Urinary bladder (tissue), 4 donors: Measurements from ENCODE around the gene ACOT7. TPM values are rescaled to one million over a fixed set of nuclear protein-coding genes. Genes with fewer than 3 reads are reported as not detected.
"Not testable (repeated sequence)": the region's sequence is repeated elsewhere in the genome, so short reads cannot be mapped to it uniquely, and the experiment has no call there.

Experiments
- DNase-seq: peaks from one replicate; pipeline ENCODE4 v3.0.0-alpha.2; 2015; ENCODE audit errors: extremely low spot score
- H3K27ac ChIP-seq: one replicate; pipeline ENCODE4 v1.5.1; 2013; ENCODE audit warnings: low read depth, mild to moderate bottlenecking, moderate library complexity
- H3K36me3 ChIP-seq: one replicate; pipeline ENCODE4 v1.6.1; 2013; ENCODE audit warnings: mild to moderate bottlenecking, moderate library complexity; ENCODE audit not compliant: insufficient read depth
- H3K4me1 ChIP-seq: one replicate; pipeline ENCODE4 v1.6.1; 2013; ENCODE audit warnings: mild to moderate bottlenecking, moderate library complexity; ENCODE audit not compliant: insufficient read depth
- H3K4me3 ChIP-seq: one replicate; pipeline ENCODE4 v1.5.1; 2013; ENCODE audit warnings: low read depth, low read length
- WGBS: extraction: QIAGEN DNeasy Blood & Tissue Kit; methylation state at CpG from one replicate; pipeline ENCODE4 v1.1.7; 2013; 5-methylcytosine and 5-hydroxymethylcytosine counted together
- polyA plus RNA-seq: library from polyadenylated mRNA; stranded (reverse); fragments of 200-250 nt; gene quantifications from one replicate; pipeline ENCODE4 v1.2.3, GENCODE V29; 2013
- total RNA-seq: library from RNA; depleted of rRNA; stranded (reverse); fragments of >200 nt; gene quantifications from one replicate; pipeline ENCODE4 v1.2.3, GENCODE V29; 2014
- donor health status: healthy with polysubstance abuse.
- donor health status: healthy.

Gene ACOT7
- total and polyA plus RNA-seq, 2 donors: 6.9 to 36.8 TPM

- H3K36me3 ChIP-seq, H3K4me3 ChIP-seq, DNase-seq, H3K4me1 ChIP-seq, H3K27ac ChIP-seq: not testable (repeated sequence)
- 85% methylated on average over 6 of the region's 6 CpGs for WGBS
These were observed 34.9 kb upstream of the ACOT7 start for GRCh38 chr1:6428453-6428852.

DNA sequence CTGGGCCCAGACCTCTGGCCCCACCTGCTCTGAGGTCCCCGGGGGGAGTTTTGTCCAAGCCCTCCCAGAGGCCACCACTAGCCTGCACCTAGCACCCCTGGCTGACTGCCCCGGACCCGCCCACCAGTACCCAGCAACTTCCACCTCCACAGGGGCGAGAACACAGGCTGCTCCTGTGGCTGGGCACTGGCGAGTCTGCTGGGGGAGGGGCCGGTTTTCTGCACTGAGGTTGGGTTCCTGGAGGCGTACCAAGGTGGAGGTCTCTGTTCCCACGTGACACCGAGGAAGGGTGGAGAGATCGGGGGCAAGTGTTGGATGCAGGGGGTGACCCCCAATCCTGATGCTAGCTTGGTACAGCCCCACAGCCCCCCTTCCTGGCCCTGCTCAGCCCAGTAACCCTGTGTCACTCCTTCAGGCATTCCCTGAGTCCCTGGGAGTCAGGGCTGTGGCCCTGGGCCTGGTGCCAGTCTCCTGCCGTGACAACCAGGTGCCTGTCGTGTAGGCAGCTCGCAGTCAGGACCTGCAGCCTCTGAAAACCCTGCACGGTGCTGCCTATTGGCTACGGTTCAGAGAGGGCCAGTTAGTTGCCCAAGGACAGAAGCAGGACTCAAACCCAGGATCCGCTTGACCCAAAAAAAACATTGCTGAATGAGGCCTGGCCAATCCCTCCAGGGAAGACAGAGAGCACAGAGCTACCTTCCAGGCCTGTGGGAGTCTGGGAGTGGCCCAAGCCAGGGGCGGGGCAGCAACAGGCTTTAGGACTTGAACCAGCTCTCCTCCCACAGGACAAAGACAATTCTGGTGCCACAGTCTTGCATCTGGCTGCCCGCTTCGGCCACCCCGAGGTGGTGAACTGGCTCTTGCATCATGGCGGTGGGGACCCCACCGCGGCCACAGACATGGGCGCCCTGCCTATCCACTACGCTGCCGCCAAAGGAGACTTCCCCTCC is 34.1 kb upstream of the ACOT7 start:
- no peak for DNase-seq
- 80% methylated on average over 26 of the region's 26 CpGs for WGBS
- Histone ChIP-seq H3K4me3 (no peak overlapping the region), H3K36me3 (no peaks in the 10 kb centered on the region), H3K4me1 (no peaks in the 10 kb centered on the region), H3K27ac (no peak overlapping the region)

DNA sequence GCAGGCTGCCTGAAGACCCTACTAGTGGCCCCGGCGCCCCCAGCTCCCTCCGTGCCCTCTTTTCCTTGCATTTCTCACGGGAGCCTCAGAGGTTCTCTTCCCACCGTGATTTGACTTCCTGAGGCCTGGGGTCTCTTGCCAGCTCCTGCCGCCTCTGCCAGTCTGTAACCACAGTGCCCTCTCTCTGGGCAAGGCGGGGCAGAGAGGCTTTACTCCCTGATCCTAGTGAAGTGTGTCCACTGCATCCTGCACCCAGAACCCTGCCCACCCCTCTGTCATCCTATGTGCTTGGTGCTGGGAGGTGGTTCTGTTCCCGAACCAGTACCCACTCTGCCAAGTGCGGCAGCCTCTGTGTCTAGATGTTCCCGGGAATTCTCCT is 33.4 kb upstream of the ACOT7 start:
- Histone ChIP-seq H3K27ac (no peak overlapping the region), H3K4me3 (no peak overlapping the region), H3K4me1 (no peaks in the 10 kb centered on the region), H3K36me3 (no peaks in the 10 kb centered on the region)
- no peak for DNase-seq
- 89% methylated on average over 10 of the region's 10 CpGs for WGBS

- H3K36me3 ChIP-seq: no peaks in the 10 kb centered on the region
- WGBS: 93% methylated on average over 9 of the region's 9 CpGs
- no peaks in the 10 kb centered on the region for H3K4me1 ChIP-seq
- DNase-seq: no peak
- no peak overlapping the region for H3K4me3 ChIP-seq
- no peak overlapping the region for H3K27ac ChIP-seq
These were observed 32.9 kb upstream of the ACOT7 start for GRCh38 chr1:6426277-6426971.

- 79% methylated on average over 6 of the region's 6 CpGs for WGBS
- H3K27ac ChIP-seq: no peak overlapping the region
- no peak for DNase-seq
- no peaks in the 10 kb centered on the region for H3K36me3 ChIP-seq
- H3K4me3 ChIP-seq: no peak overlapping the region
- no peaks in the 10 kb centered on the region for H3K4me1 ChIP-seq
These were observed 32.1 kb upstream of the ACOT7 start for GRCh38 chr1:6425658-6426057.

GRCh38 chr1:6424619-6425593 is 31.3 kb upstream of the ACOT7 start, which contains the start of gene ESPN:
Gene ESPN, plus strand, starts transcription at chr1:6424776. Its CDS starts 180 bp downstream, at chr1:6424956.
- DNase-seq: no peak
- Histone ChIP-seq H3K4me1 (no peaks in the 10 kb centered on the region), H3K27ac (no peak within 1 kb of the TSS), H3K36me3 (no peaks in the 10 kb centered on the region), H3K4me3 (peak within 1 kb of the TSS; percentile 7)
- 6% methylated on average over 99 of the region's 99 CpGs for WGBS

- no peak for DNase-seq
- 6% methylated on average over 35 of the region's 35 CpGs for WGBS
- H3K27ac ChIP-seq: no peak overlapping the region
- no peak overlapping the region for H3K4me3 ChIP-seq
- no peaks in the 10 kb centered on the region for H3K4me1 ChIP-seq
- H3K36me3 ChIP-seq: no peaks in the 10 kb centered on the region
These were observed 30.5 kb upstream of the ACOT7 start for GRCh38 chr1:6424000-6424565.

GRCh38 chr1:6423321-6423999 is 29.9 kb upstream of the ACOT7 start:
- Histone ChIP-seq H3K4me3 (no peak overlapping the region), H3K36me3 (no peaks in the 10 kb centered on the region), H3K27ac (no peak overlapping the region), H3K4me1 (no peaks in the 10 kb centered on the region)
- no peak for DNase-seq
- WGBS: 10% methylated on average over 24 of the region's 24 CpGs

DNA sequence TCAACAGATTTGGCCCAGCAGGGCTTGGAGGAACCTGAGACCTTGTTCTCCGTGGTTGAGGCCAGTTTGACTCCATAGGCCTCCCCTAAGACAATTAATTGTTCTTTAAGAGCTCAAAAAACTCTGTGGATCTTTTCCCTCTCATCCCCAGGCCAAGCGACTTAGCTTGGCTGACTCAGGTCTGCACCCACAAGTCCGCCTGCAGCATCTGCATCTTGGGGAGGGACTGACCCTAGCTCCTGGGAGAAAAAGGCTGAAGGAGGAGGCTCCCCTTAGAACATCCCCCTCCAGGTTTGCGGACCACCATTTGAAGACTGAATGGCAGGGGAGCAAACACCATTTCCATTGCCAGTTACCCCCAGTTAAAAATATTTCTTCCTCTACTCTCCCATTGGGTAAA is 27.7 kb upstream of the ACOT7 start:
- WGBS: 50% methylated on average over 4 of the region's 4 CpGs
- H3K4me3 ChIP-seq: no peak overlapping the region
- H3K4me1 ChIP-seq: no peaks in the 10 kb centered on the region
- no peak overlapping the region for H3K27ac ChIP-seq
- DNase-seq: no peak
- H3K36me3 ChIP-seq: no peaks in the 10 kb centered on the region

- WGBS: 4% methylated on average over 44 of the region's 44 CpGs
- H3K4me1 ChIP-seq: no peaks in the 10 kb centered on the region
- H3K27ac ChIP-seq: no peak overlapping the region
- no peak overlapping the region for H3K4me3 ChIP-seq
- H3K36me3 ChIP-seq: no peaks in the 10 kb centered on the region
- DNase-seq: no peak
These were observed 27.0 kb upstream of the ACOT7 start for GRCh38 chr1:6420454-6421042.

GRCh38 chr1:6419804-6420453 is 26.4 kb upstream of the ACOT7 start, which contains the start of gene HES2:
Gene HES2, minus strand, starts transcription at chr1:6419919. Its CDS starts 99 bp downstream, at chr1:6419820.
- Histone ChIP-seq H3K27ac (no peak within 1 kb of the TSS), H3K4me3 (peak within 1 kb of the TSS; percentile 35), H3K4me1 (no peaks in the 10 kb centered on the region), H3K36me3 (no peaks in the 10 kb centered on the region)
- WGBS: under 1% methylated on average over 62 of the region's 62 CpGs
- no peak for DNase-seq

DNA sequence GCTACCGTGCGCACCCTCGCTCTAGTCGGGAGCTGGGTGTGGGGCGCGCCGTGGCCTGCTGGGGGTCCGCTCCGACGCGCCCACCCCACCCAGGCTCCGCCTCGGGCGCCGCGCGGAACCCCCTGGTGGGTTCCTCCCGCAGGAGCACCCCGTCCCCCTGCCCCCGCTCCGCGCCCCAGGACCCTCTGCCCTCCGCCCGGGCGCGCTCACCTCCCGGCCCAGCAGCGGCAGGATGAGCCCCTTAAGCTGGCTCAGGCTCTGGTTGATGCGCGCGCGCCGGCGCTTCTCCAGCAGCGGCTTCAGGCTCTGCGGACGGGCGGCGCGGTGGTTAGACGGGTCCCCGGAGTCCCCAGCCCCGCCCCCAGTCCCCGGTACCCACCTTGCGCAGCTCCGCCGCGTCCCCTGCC is 25.8 kb upstream of the ACOT7 start:
- no peaks in the 10 kb centered on the region for H3K36me3 ChIP-seq
- DNase-seq: no peak
- H3K4me3 ChIP-seq: peak overlapping the region; percentile 35
- H3K4me1 ChIP-seq: no peaks in the 10 kb centered on the region
- 2% methylated on average over 48 of the region's 48 CpGs for WGBS
- no peak overlapping the region for H3K27ac ChIP-seq
